Cardiac muscle cell (in vitro differentiated cells and primary cell): ENCODE results near the gene LRRC4C. TPM values are rescaled to one million over a fixed set of nuclear protein-coding genes. Genes with fewer than 3 reads are reported as not detected.

Experiments
- DNase-seq, 2 donors: peaks; one replicate each; pipeline versions ENCODE4 v3.0.0 to v3.0.0-alpha.2; 2010 to 2017; ENCODE audit warnings: low read depth in 1 of 2, low spot score in 1 of 2
- H3K27ac ChIP-seq: fragments of 200-600 bp; sonication (generic); 2 replicates; pipeline ENCODE4 v1.5.1; 2016
- H3K27me3 ChIP-seq: fragments of 200-600 bp; sonication (generic); 2 replicates; pipeline ENCODE4 v1.6.0; 2016; ENCODE audit warnings: control low read depth
- H3K36me3 ChIP-seq: fragments of 200-600 bp; sonication (generic); 2 replicates; pipeline ENCODE4 v1.5.1; 2016; ENCODE audit warnings: control low read depth
- H3K4me1 ChIP-seq: fragments of 200-600 bp; sonication (generic); 2 replicates; pipeline ENCODE4 v1.8.1; 2017; ENCODE audit warnings: low read depth, mild to moderate bottlenecking, mixed run types
- H3K4me3 ChIP-seq: fragments of 200-600 bp; sonication (generic); 2 replicates; pipeline ENCODE4 v1.5.1; 2016; ENCODE audit warnings: mild to moderate bottlenecking
- H3K9me3 ChIP-seq: fragments of 200-600 bp; sonication (generic); 2 replicates; pipeline ENCODE4 v1.5.1; 2017; ENCODE audit warnings: low read depth, mild to moderate bottlenecking, control low read depth
- polyA plus RNA-seq: library from polyadenylated mRNA; unstranded; fragments of >200 nt; fragmentation: Nextera tagmentation; extraction: Ambion mirVana; gene quantifications from 2 replicates; pipeline ENCODE4 v1.2.1, GENCODE V29; 2016
- total RNA-seq: library from RNA; depleted of rRNA; stranded (reverse); fragments of >200 nt; gene quantifications from 2 replicates; pipeline ENCODE4 v1.2.3, GENCODE V29; 2016
- TF ChIP-seq, protein P1 (sequence below): IDR thresholded peaks from 2 replicates; pipeline ENCODE4 v1.5.1; 2012; ENCODE audit warnings: low read depth, mild to moderate bottlenecking, low read length

Gene LRRC4C
- total and polyA plus RNA-seq, 2 experiments from 2014 or later = 0.66 to 0.77 TPM

DNA sequence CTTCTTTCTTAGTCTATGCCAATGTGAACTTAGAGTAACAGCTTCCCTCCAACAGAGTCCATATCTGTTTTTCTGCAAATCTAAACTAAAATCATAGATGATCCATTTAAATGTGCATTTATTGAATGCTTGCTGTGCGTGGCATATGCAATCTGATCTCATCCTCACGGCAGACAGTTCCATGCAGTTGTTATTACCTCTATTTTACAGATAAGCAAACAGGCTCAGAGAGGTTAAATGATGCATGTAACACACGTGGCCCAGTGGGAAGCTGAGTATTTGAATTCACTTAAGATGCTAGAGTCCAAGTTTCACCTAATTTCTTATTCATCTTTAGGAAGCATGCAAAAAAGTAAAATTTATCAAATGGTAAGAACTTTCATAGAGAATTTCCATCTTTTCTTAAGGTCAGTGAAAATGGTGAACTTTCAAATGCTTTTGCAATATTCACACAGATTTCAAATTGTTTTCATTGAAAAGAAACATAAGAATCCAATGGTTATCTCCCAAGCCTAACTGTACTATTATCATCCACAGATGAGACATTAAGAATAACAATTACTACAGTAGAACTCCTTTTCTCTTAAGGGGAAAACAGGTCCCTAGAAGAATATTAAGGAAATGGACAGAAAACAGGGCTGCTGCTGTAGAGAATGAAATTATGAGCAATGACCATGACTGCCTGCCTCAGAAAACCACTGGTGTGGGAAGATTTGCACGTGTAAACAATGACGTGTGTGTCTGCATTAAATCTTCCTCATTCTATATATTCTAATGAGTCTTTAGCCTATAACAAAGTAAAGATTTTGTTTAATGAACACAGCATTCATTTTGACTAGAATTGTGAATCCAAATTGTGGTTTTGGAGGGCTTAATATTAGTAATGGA is 1171.3 kb downstream of the LRRC4C start:
- no peak overlapping the region for H3K27ac ChIP-seq

DNA sequence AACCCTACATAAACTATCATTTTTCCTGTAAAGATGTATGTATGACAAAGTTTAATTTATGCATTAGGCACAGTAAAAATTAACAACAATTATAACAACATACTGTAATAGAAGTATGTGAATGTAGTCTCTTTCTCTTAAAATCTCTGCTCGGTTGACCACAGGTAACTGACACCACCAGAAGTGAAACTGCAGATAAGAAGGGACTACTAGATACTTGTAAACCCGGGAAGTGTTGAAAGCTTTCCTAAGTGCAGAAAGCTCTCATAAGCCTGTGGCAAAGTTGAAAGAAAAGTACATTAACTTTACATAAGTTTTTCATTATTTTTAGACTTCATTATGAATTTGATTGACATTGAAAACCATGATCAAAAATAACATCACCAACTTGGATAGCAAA is 1173.3 kb downstream of the LRRC4C start:
- H3K27ac ChIP-seq = no peak overlapping the region
- DNase-seq = peak in 1 of 2 donors; percentile 62
- peaks cover 14% of the 10 kb centered on the region for H3K4me1 ChIP-seq
- H3K36me3 ChIP-seq = no peaks in the 10 kb centered on the region
- no peaks in the 10 kb centered on the region for H3K9me3 ChIP-seq
- TF ChIP-seq, protein P1, sequence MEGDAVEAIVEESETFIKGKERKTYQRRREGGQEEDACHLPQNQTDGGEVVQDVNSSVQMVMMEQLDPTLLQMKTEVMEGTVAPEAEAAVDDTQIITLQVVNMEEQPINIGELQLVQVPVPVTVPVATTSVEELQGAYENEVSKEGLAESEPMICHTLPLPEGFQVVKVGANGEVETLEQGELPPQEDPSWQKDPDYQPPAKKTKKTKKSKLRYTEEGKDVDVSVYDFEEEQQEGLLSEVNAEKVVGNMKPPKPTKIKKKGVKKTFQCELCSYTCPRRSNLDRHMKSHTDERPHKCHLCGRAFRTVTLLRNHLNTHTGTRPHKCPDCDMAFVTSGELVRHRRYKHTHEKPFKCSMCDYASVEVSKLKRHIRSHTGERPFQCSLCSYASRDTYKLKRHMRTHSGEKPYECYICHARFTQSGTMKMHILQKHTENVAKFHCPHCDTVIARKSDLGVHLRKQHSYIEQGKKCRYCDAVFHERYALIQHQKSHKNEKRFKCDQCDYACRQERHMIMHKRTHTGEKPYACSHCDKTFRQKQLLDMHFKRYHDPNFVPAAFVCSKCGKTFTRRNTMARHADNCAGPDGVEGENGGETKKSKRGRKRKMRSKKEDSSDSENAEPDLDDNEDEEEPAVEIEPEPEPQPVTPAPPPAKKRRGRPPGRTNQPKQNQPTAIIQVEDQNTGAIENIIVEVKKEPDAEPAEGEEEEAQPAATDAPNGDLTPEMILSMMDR = no peak
- peaks cover 7% of the 10 kb centered on the region for H3K27me3 ChIP-seq
- no peak overlapping the region for H3K4me3 ChIP-seq

More for the DNA sequence above, 1171.3 kb downstream of the LRRC4C start:
- Histone ChIP-seq H3K9me3 (no peaks in the 10 kb centered on the region), H3K36me3 (no peaks in the 10 kb centered on the region), H3K4me1 (peaks cover 14% of the 10 kb centered on the region), H3K4me3 (no peak overlapping the region), H3K27me3 (peaks cover 28% of the 10 kb centered on the region)
- TF ChIP-seq, protein P1 = no peak
- DNase-seq = no peak

DNA sequence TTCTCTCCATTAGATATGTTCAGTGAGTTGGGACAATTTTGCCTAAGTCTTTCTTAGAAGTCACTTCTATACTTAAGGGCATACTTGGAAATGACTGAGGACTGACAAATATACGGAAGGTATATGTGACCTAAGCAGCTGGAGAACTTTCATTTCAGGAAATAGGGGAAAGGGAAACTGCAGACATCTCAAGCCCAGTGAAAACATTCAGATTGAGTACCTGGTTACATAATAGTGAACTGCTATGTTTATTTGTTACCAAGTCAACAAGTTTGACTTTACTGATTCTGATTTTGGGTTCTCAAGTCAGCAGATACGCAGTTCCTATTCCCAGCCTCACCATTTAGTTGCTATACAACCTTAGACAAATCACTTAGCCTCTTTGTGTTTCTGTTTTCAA is 1173.9 kb downstream of the LRRC4C start:
- no peaks in the 10 kb centered on the region for H3K36me3 ChIP-seq
- DNase-seq = no peak
- no peak overlapping the region for H3K27ac ChIP-seq
- H3K4me1 ChIP-seq = peaks cover 14% of the 10 kb centered on the region
- TF ChIP-seq, protein P1 = no peak
- no peaks in the 10 kb centered on the region for H3K9me3 ChIP-seq
- H3K4me3 ChIP-seq = no peak overlapping the region
- peaks cover 2% of the 10 kb centered on the region for H3K27me3 ChIP-seq

DNA sequence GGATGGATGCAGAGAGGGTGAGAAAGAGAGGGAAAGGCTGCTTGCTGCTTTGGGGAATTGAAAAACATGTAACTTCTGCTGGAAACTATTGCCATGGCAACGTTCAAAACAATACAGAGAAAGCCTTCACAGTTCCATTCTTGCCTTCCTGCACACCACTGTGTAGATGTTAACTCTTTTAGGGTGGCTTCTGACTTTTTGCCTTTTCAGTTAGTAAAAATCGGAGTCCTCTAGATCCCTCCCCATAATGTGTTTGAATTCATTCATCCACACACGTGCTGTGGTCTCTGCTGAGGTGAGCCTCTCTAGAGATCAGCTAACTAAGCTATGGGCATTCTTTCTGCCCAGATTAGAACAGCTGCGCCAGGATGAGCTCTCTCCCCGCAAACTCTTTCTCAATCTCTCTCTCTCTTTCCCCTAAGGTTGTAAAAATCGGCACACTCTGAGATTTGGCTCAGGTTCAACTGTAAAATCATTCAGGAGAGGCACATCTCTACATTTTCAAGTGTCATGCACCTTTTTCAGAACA is 1178.3 kb downstream of the LRRC4C start:
- Histone ChIP-seq H3K36me3 (no peaks in the 10 kb centered on the region), H3K27me3 (no peaks in the 10 kb centered on the region), H3K9me3 (no peaks in the 10 kb centered on the region), H3K4me3 (no peak overlapping the region), H3K4me1 (peaks cover 5% of the 10 kb centered on the region), H3K27ac (no peak overlapping the region)
- TF ChIP-seq, protein P1 = no peak
- peak in 1 of 2 donors; percentile 9 for DNase-seq

DNA sequence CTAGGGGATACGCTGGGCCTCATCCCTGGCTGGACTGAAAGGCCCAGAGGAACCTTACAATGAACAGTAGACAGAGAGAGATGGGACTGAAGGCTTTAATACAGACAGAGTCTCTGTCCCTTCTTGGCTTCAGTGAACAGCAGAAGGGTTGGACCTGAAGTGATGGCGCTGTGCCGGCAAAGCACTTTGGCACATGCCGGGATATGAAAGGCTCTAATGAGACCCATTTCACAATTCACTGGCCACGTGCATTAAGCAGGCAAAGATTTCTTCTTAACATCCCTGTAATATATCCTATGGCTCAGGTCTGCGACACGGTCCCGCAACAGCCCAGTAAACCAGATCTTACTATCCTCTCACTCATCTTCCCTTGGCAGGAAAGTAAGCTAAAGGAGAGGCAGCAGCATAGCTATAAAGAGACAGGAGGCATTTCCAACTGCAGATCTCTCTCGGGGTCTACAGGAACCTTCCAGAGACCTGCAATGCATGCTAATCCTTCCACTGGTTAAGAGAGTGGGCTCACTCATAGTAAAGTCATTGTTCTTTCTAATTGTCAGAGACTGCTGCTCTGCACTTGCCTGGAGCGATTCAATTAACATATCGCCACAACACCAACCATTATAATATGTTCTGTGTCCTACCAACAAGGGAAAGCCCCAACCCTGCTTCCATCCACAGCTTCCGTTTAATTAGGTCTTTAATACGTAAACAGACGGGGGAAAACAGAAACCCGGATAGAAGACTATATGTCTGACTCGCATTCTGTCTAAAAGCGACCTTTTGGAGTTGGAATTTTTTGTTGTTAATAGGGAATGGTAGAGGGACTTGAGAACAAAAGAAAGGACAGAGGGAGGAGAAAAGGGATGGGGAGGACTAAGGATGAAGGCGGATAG is 1179.0 kb downstream of the LRRC4C start:
- H3K27ac ChIP-seq = no peak overlapping the region
- TF ChIP-seq, protein P1 = no peak
- H3K27me3 ChIP-seq = no peaks in the 10 kb centered on the region
- no peaks in the 10 kb centered on the region for H3K4me1 ChIP-seq
- H3K9me3 ChIP-seq = no peaks in the 10 kb centered on the region
- H3K36me3 ChIP-seq = no peaks in the 10 kb centered on the region
- no peak overlapping the region for H3K4me3 ChIP-seq
- no peak for DNase-seq
